Muscle layer of colon (tissue), 2 donors: ENCODE data around the gene DUSP18.
"Not testable (repeated sequence)": the region's sequence is repeated elsewhere in the genome, so short reads cannot be mapped to it uniquely, and the experiment has no call there.

ENCODE experiments used
- H3K27ac ChIP-seq: one replicate; pipeline ENCODE4 v1.7.0; 2013; ENCODE audit warnings: low read depth, mild to moderate bottlenecking, low read length, moderate library complexity
- H3K27me3 ChIP-seq, 2 donors: one replicate each; pipeline ENCODE4 v1.7.0; 2013; ENCODE audit warnings: low read length in 2 of 2, mild to moderate bottlenecking in 2 of 2; ENCODE audit not compliant: insufficient read depth in 2 of 2, control insufficient read depth in 1 of 2
- H3K36me3 ChIP-seq: one replicate; pipeline ENCODE4 v1.7.0; 2013; ENCODE audit warnings: mild to moderate bottlenecking, low read length; ENCODE audit not compliant: insufficient read depth
- H3K4me1 ChIP-seq: one replicate; pipeline ENCODE4 v1.7.0; 2013; ENCODE audit warnings: mild to moderate bottlenecking, low read length; ENCODE audit not compliant: insufficient read depth
- H3K4me3 ChIP-seq, 2 donors: one replicate each; pipeline ENCODE4 v1.7.0; 2013; ENCODE audit warnings: low read length in 2 of 2, low read depth in 1 of 2, mild to moderate bottlenecking in 1 of 2, moderate library complexity in 1 of 2
- H3K9ac ChIP-seq: one replicate; pipeline ENCODE4 v1.7.0; 2013; ENCODE audit warnings: low read length
- H3K9me3 ChIP-seq: one replicate; pipeline ENCODE4 v1.7.0; 2013; ENCODE audit warnings: mild to moderate bottlenecking, low read length
- donor health status: abdominal sarcoma.
- donor health status: Adenocarcinoma of cecum.

Gene DUSP18

GRCh38 chr22:30667494-30668385, at the start of gene DUSP18:
TSS of gene DUSP18 (minus strand) at chr22:30667875. CDS start at chr22:30664003, 3,872 bp downstream.
- H3K9me3 ChIP-seq: no peaks in the 10 kb centered on the region
- peaks cover 13% of the 10 kb centered on the region for H3K36me3 ChIP-seq
- peaks cover 13% of the 10 kb centered on the region for H3K4me1 ChIP-seq
- H3K4me3 ChIP-seq: peak within 1 kb of the TSS; percentile 92 to 96
- H3K27me3 ChIP-seq: no peaks in the 10 kb centered on the region
- peak within 1 kb of the TSS; percentile 68 for H3K27ac ChIP-seq
- H3K9ac ChIP-seq: peak within 1 kb of the TSS; percentile 75

GRCh38 chr22:30714062-30714461, 46.4 kb upstream of the DUSP18 start:
- Histone ChIP-seq H3K27ac (no peak overlapping the region), H3K9me3 (no peaks in the 10 kb centered on the region), H3K9ac (no peak overlapping the region), H3K4me3 (no peak overlapping the region), H3K4me1 (no peaks in the 10 kb centered on the region), H3K36me3 (no peaks in the 10 kb centered on the region), H3K27me3 (no peaks in the 10 kb centered on the region)

GRCh38 chr22:30712094-30712493, 44.4 kb upstream of the DUSP18 start:
- Histone ChIP-seq H3K9me3 (no peaks in the 10 kb centered on the region), H3K27ac (no peak overlapping the region), H3K36me3 (no peaks in the 10 kb centered on the region), H3K4me1 (no peaks in the 10 kb centered on the region), H3K4me3 (no peak overlapping the region), H3K27me3 (no peaks in the 10 kb centered on the region), H3K9ac (no peak overlapping the region)

GRCh38 chr22:30709980-30710379, 42.3 kb upstream of the DUSP18 start:
- not testable (repeated sequence) for H3K4me3 ChIP-seq, H3K36me3 ChIP-seq, H3K9ac ChIP-seq, H3K27ac ChIP-seq, H3K9me3 ChIP-seq, H3K27me3 ChIP-seq, H3K4me1 ChIP-seq

- Histone ChIP-seq H3K36me3 (no peaks in the 10 kb centered on the region), H3K27me3 (no peaks in the 10 kb centered on the region), H3K27ac (no peak overlapping the region), H3K4me1 (no peaks in the 10 kb centered on the region), H3K9ac (no peak overlapping the region), H3K4me3 (no peak overlapping the region), H3K9me3 (no peaks in the 10 kb centered on the region)
These were observed 38.3 kb upstream of the DUSP18 start for GRCh38 chr22:30705710-30706651.

- Histone ChIP-seq H3K36me3 (no peaks in the 10 kb centered on the region), H3K4me1 (no peaks in the 10 kb centered on the region), H3K9ac (no peak overlapping the region), H3K27me3 (no peaks in the 10 kb centered on the region), H3K27ac (no peak overlapping the region), H3K4me3 (no peak overlapping the region), H3K9me3 (no peaks in the 10 kb centered on the region)
These were observed 37.3 kb upstream of the DUSP18 start for GRCh38 chr22:30704978-30705377.

- Histone ChIP-seq H3K36me3 (no peaks in the 10 kb centered on the region), H3K27ac (no peak overlapping the region), H3K27me3 (no peaks in the 10 kb centered on the region)
These were observed 35.2 kb upstream of the DUSP18 start for GRCh38 chr22:30702856-30703255.

GRCh38 chr22:30701872-30702271, 34.2 kb upstream of the DUSP18 start:
- H3K4me3 ChIP-seq: no peak overlapping the region
- no peak overlapping the region for H3K27ac ChIP-seq
- no peaks in the 10 kb centered on the region for H3K27me3 ChIP-seq
- H3K9me3 ChIP-seq: no peaks in the 10 kb centered on the region
- no peak overlapping the region for H3K9ac ChIP-seq
- no peaks in the 10 kb centered on the region for H3K4me1 ChIP-seq
- no peaks in the 10 kb centered on the region for H3K36me3 ChIP-seq

More at GRCh38 chr22:30702856-30703255, 35.2 kb upstream of the DUSP18 start:
- no peak overlapping the region for H3K9ac ChIP-seq
- H3K9me3 ChIP-seq: no peaks in the 10 kb centered on the region
- H3K4me1 ChIP-seq: no peaks in the 10 kb centered on the region
- H3K4me3 ChIP-seq: no peak overlapping the region

- Histone ChIP-seq H3K9ac (no peak overlapping the region), H3K4me1 (peaks cover 17% of the 10 kb centered on the region), H3K27me3 (no peaks in the 10 kb centered on the region), H3K9me3 (no peaks in the 10 kb centered on the region), H3K4me3 (no peak overlapping the region), H3K36me3 (no peaks in the 10 kb centered on the region), H3K27ac (no peak overlapping the region)
These were observed 30.3 kb upstream of the DUSP18 start for GRCh38 chr22:30697975-30698374.

GRCh38 chr22:30695871-30696655, 28.4 kb upstream of the DUSP18 start:
- Histone ChIP-seq H3K4me1 (peaks cover 17% of the 10 kb centered on the region), H3K9ac (no peak overlapping the region), H3K36me3 (no peaks in the 10 kb centered on the region), H3K4me3 (no peak overlapping the region), H3K27me3 (no peaks in the 10 kb centered on the region), H3K9me3 (no peaks in the 10 kb centered on the region), H3K27ac (no peak overlapping the region)
